Small intestine (tissue), 7 donors: ENCODE results near the gene CHIT1. TPM values are rescaled to one million over a fixed set of nuclear protein-coding genes. Genes with fewer than 3 reads are reported as not detected.

Experiments
- DNase-seq, 2 donors: peaks; one replicate each; pipeline versions ENCODE4 v3.0.0 to v3.0.0-alpha.2; 2013
- FAIRE-seq: peaks from 2 replicates; lab custom pipeline; 2012; peaks lifted over from hg19 to GRCh38; lab: Jason Lieb, UNC
- H3K27ac ChIP-seq, 3 donors: one replicate each; pipeline ENCODE4 v1.5.1; 2013; ENCODE audit warnings: low read length in 2 of 3, mild to moderate bottlenecking in 2 of 3, control low read depth in 1 of 3, inconsistent platforms in 1 of 3, low read depth in 1 of 3, moderate library complexity in 1 of 3
- H3K27me3 ChIP-seq, 3 donors: one replicate each; pipeline ENCODE4 v1.6.1; 2013; ENCODE audit warnings: low read length in 3 of 3, inconsistent platforms in 1 of 3; ENCODE audit not compliant: control insufficient read depth in 3 of 3, insufficient read depth in 3 of 3
- H3K36me3 ChIP-seq, 3 donors: one replicate each; pipeline ENCODE4 v1.6.1; 2013; ENCODE audit warnings: low read length in 3 of 3, inconsistent platforms in 1 of 3, low read depth in 1 of 3, mild to moderate bottlenecking in 1 of 3, moderate library complexity in 1 of 3; ENCODE audit not compliant: control insufficient read depth in 3 of 3, insufficient read depth in 2 of 3
- H3K4me1 ChIP-seq, 3 donors: one replicate each; pipeline ENCODE4 v1.6.1; 2013; ENCODE audit warnings: low read length in 2 of 3, inconsistent platforms in 1 of 3, low read depth in 1 of 3, mild to moderate bottlenecking in 1 of 3, moderate library complexity in 1 of 3; ENCODE audit not compliant: control insufficient read depth in 3 of 3, insufficient read depth in 2 of 3
- H3K4me3 ChIP-seq, 3 donors: one replicate each; pipeline ENCODE4 v1.5.1; 2013; ENCODE audit warnings: low read length in 3 of 3, control low read depth in 1 of 3, inconsistent platforms in 1 of 3, low read depth in 1 of 3, mild to moderate bottlenecking in 1 of 3, moderate library complexity in 1 of 3
- H3K9me3 ChIP-seq, 2 donors: one replicate each; pipeline ENCODE4 v1.6.1; 2013; ENCODE audit warnings: low read depth in 1 of 2, low read length in 1 of 2; ENCODE audit not compliant: control insufficient read depth in 2 of 2, insufficient read depth in 1 of 2
- WGBS, 3 donors: extraction: QIAGEN DNeasy Blood & Tissue Kit; methylation state at CpG; one replicate each; pipeline ENCODE4 v1.1.7; 2013; 5-methylcytosine and 5-hydroxymethylcytosine counted together
- polyA plus RNA-seq, 4 donors: library from polyadenylated mRNA; stranded (reverse) in 3 of 4; unstranded in 1 of 4; fragments of 200-250 nt in 3 of 4; fragments of 120-200 nt in 1 of 4; gene quantifications; one replicate each; pipeline versions ENCODE4 v1.2.1 to v1.2.3, GENCODE V29; 2013
- donor health status: healthy with polysubstance abuse.
- donor health status: control.
- donor health status: control.
- donor health status: Bipolar disorder and iron deficiency.
- donor health status: healthy.

CHIT1 gene
- polyA plus RNA-seq, 4 donors, result 0.07 to 0.43 TPM; not detected in 2

DNA sequence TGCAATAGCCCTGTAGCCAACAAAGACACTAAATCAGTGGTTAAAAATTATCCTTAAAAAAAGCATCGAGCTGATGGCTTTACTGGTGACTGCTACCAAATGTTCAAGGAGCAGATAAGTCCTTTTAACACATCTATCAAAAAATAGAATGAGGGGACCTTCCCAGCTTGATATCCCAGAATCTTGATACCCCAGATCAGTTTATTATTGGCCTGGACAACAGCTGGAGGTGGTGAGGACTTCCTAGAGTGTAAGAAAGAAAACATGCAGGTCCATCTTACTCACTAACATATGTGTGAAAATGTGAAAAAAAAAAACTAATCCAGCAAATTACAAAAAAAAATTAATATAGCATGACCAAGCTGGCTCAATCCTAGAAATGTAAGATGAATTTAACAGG is 21.3 kb downstream of the CHIT1 start:
- FAIRE-seq (no peak), DNase-seq (no peak)
- H3K36me3 ChIP-seq, result no peaks in the 10 kb centered on the region
- no peaks in the 10 kb centered on the region for H3K27me3 ChIP-seq
- no peaks in the 10 kb centered on the region for H3K9me3 ChIP-seq
- no peak overlapping the region for H3K27ac ChIP-seq
- no peak overlapping the region for H3K4me3 ChIP-seq
- no peaks in the 10 kb centered on the region for H3K4me1 ChIP-seq
- WGBS, 3 donors, result 64 to 87% (median 72%) methylated on average over 1 of the region's 1 CpG

- H3K4me1 ChIP-seq, result no peaks in the 10 kb centered on the region
- H3K4me3 ChIP-seq, result no peak overlapping the region
- no peaks in the 10 kb centered on the region for H3K27me3 ChIP-seq
- H3K36me3 ChIP-seq, result no peaks in the 10 kb centered on the region
- no peak for FAIRE-seq
- no peaks in the 10 kb centered on the region for H3K9me3 ChIP-seq
- no peak overlapping the region for H3K27ac ChIP-seq
- WGBS, 3 donors, result 72 to 78% (median 72%) methylated on average over 2 of the region's 2 CpGs
- DNase-seq, result no peak
Measured at GRCh38 chr1:203207751-203208150, 21.7 kb downstream of the CHIT1 start.

- no peaks in the 10 kb centered on the region for H3K27me3 ChIP-seq
- H3K4me1 ChIP-seq, result no peaks in the 10 kb centered on the region
- no peaks in the 10 kb centered on the region for H3K9me3 ChIP-seq
- H3K4me3 ChIP-seq, result no peak overlapping the region
- no peak overlapping the region for H3K27ac ChIP-seq
- no peak for DNase-seq
- no peak for FAIRE-seq
- 88 to 89% (median 89%) methylated on average over 5 of the region's 5 CpGs for WGBS, 3 donors
- no peaks in the 10 kb centered on the region for H3K36me3 ChIP-seq
Measured at GRCh38 chr1:203206129-203206687, 23.3 kb downstream of the CHIT1 start.

DNA sequence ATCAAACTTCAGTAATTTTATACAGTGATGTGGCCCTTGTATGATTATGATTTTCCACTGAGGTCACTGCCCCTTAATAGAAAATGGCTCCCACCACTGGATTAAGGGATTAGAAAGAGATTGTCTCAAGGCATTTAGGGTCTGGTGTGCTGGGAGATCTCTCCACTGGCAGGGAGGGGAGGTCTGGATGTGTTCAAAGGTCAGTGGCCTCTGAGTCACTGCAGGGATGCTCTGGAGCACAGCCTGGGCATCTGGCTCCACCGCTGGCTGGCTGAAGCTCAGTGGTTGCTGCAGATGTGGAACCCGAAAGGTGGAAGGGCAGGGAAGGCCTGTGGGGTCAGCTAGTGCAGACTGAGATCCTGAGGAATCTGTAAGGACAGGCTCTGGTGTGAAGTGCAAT is 24.7 kb downstream of the CHIT1 start:
- no peak overlapping the region for H3K4me3 ChIP-seq
- no peaks in the 10 kb centered on the region for H3K4me1 ChIP-seq
- no peak for FAIRE-seq
- H3K9me3 ChIP-seq, result no peaks in the 10 kb centered on the region
- DNase-seq, result no peak
- H3K27ac ChIP-seq, result no peak overlapping the region
- WGBS, 3 donors, result 76 to 78% (median 77%) methylated on average over 2 of the region's 2 CpGs
- no peaks in the 10 kb centered on the region for H3K36me3 ChIP-seq
- H3K27me3 ChIP-seq, result peaks cover 0 to 7% (median 0%) of the 10 kb centered on the region in 3 donors

- DNase-seq (no peak), FAIRE-seq (no peak)
- H3K4me1 ChIP-seq, result no peaks in the 10 kb centered on the region
- no peaks in the 10 kb centered on the region for H3K9me3 ChIP-seq
- no peaks in the 10 kb centered on the region for H3K36me3 ChIP-seq
- no peak overlapping the region for H3K4me3 ChIP-seq
- H3K27ac ChIP-seq, result peak overlapping the region in 1 of 3 donors; percentile 76
- H3K27me3 ChIP-seq, result peaks cover 0 to 8% (median 0%) of the 10 kb centered on the region in 3 donors
- 75 to 84% (median 78%) methylated on average over 15 of the region's 15 CpGs for WGBS, 3 donors
Measured at GRCh38 chr1:203202431-203203245, 26.8 kb downstream of the CHIT1 start.

DNA sequence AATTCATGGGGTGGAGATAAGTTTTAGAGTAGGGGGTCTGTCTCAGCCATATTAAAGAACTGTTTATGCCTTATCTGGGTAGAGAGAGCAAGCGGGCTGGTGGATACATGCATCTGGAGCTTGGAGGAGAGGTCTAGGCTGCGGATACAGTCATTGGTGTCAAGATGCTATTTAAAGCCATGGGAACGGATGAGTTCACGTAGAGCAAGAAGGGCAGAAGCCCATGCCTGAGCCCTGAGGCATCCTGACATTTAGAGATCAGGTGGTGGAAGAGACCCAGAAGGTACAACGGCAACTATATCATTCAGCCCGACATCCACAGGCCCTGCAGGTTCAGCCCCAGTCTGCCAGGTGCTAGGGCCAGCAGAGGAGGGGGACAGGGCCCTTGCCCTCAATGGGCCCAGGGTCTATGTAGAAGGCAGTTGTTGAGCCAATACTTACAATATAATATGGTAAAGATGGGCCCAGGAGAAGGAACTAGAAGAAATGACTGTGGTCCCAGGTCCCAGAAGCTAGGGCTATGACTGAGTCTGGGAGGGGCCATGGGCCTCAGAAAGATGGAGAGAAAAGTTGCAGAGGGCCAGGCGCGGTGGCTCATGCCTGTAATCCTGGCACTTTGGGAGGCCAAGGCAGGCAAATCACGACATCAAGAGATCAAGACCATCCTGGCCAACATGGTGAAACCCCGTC is 27.8 kb downstream of the CHIT1 start:
- H3K4me1 ChIP-seq, result no peaks in the 10 kb centered on the region
- peak overlapping the region in 1 of 3 donors; percentile 43 for H3K27ac ChIP-seq
- WGBS, 3 donors, result 70 to 91% (median 81%) methylated on average over 10 of the region's 10 CpGs
- DNase-seq (no peak), FAIRE-seq (no peak)
- H3K9me3 ChIP-seq, result no peaks in the 10 kb centered on the region
- H3K36me3 ChIP-seq, result no peaks in the 10 kb centered on the region
- H3K27me3 ChIP-seq, result peaks cover 0 to 8% (median 0%) of the 10 kb centered on the region in 3 donors
- H3K4me3 ChIP-seq, result no peak overlapping the region

DNA sequence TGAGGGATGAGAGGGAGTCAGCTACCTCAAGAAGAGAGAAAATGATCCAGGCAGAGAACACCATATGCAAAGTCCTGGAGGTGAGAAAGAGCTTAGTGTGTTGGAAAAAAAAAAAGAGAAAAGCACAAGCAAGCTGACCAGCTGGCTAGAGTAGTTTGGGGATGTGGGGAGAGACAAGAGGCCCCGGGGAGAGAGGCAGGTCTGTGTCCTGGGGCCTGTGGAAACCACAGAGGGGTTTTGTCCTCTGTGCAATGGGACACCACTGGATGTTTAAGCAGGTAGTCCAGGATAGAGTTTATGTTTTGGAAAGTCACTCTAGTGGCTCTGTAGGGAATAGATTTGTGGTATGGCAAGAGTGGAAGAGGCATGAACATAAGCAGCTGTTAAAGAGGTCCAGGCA is 28.6 kb downstream of the CHIT1 start:
- Histone ChIP-seq H3K36me3 (no peaks in the 10 kb centered on the region), H3K9me3 (no peaks in the 10 kb centered on the region), H3K27ac (peak overlapping the region in 1 of 3 donors; percentile 68), H3K4me3 (no peak overlapping the region), H3K27me3 (peaks cover 0 to 8% (median 0%) of the 10 kb centered on the region in 3 donors), H3K4me1 (no peaks in the 10 kb centered on the region)
- DNase-seq, result no peak
- FAIRE-seq, result no peak
- 44 to 72% (median 71%) methylated on average over 1 of the region's 1 CpG for WGBS, 3 donors

GRCh38 chr1:203199816-203200571 is 29.5 kb downstream of the CHIT1 start:
- H3K27me3 ChIP-seq, result peaks cover 0 to 8% (median 0%) of the 10 kb centered on the region in 3 donors
- H3K4me3 ChIP-seq, result no peak overlapping the region
- no peaks in the 10 kb centered on the region for H3K9me3 ChIP-seq
- FAIRE-seq (no peak), DNase-seq (no peak)
- peak overlapping the region in 1 of 3 donors; percentile 68 for H3K27ac ChIP-seq
- 56 to 71% (median 68%) methylated on average over 8 of the region's 8 CpGs for WGBS, 3 donors
- no peaks in the 10 kb centered on the region for H3K4me1 ChIP-seq
- H3K36me3 ChIP-seq, result no peaks in the 10 kb centered on the region
